HG02852 (cell line): Measurements from ENCODE around the gene HLA-DQB1.
"Not testable (repeated sequence)": the region's sequence is repeated elsewhere in the genome, so short reads cannot be mapped to it uniquely, and the experiment has no call there.

Experiments
- ATAC-seq: cut with Tn5 transposase; IDR thresholded peaks from one replicate; pipeline ENCODE4 v1.9.1; 2021; ENCODE audit warnings: mild to moderate bottlenecking, moderate library complexity; ENCODE audit not compliant: unreplicated experiment

The HLA-DQB1 gene

GRCh38 chr6:32666420-32667300 is at the start of gene HLA-DQB1:
Gene HLA-DQB1, minus strand, starts transcription at chr6:32666657. Its CDS starts 50 bp downstream, at chr6:32666607.
- ATAC-seq = peak; percentile 65

GRCh38 chr6:32713241-32713640 is 46.8 kb upstream of the HLA-DQB1 start:
- ATAC-seq = no peak

- ATAC-seq = no peak
These were observed 43.2 kb upstream of the HLA-DQB1 start for GRCh38 chr6:32709625-32710024.

- not testable (repeated sequence) for ATAC-seq
These were observed 38.7 kb upstream of the HLA-DQB1 start for GRCh38 chr6:32705164-32705563.

GRCh38 chr6:32703347-32703746 is 36.9 kb upstream of the HLA-DQB1 start:
- ATAC-seq = no peak

- no peak for ATAC-seq
These were observed 34.1 kb upstream of the HLA-DQB1 start for GRCh38 chr6:32700391-32701040.

- ATAC-seq = no peak
These were observed 30.6 kb upstream of the HLA-DQB1 start for GRCh38 chr6:32697031-32697430.

- ATAC-seq = no peak
These were observed 25.6 kb upstream of the HLA-DQB1 start for GRCh38 chr6:32692019-32692418.

GRCh38 chr6:32689531-32690501 is 23.4 kb upstream of the HLA-DQB1 start:
- no peak for ATAC-seq

GRCh38 chr6:32685603-32686002 is 19.1 kb upstream of the HLA-DQB1 start:
- ATAC-seq = no peak

GRCh38 chr6:32684246-32684645 is 17.8 kb upstream of the HLA-DQB1 start:
- no peak for ATAC-seq

- ATAC-seq = no peak
These were observed 13.6 kb upstream of the HLA-DQB1 start for GRCh38 chr6:32680055-32680454.

- no peak for ATAC-seq
These were observed 13.0 kb upstream of the HLA-DQB1 start for GRCh38 chr6:32679492-32679891.

GRCh38 chr6:32674123-32674522 is 7.7 kb upstream of the HLA-DQB1 start:
- not testable (repeated sequence) for ATAC-seq

GRCh38 chr6:32671908-32672307 is 5.5 kb upstream of the HLA-DQB1 start:
- ATAC-seq = not testable (repeated sequence)

GRCh38 chr6:32669893-32670292 is 3.4 kb upstream of the HLA-DQB1 start:
- ATAC-seq = no peak

GRCh38 chr6:32669240-32669639 is 2.8 kb upstream of the HLA-DQB1 start:
- ATAC-seq = no peak

- peak; percentile 79 for ATAC-seq
These were observed 1.8 kb upstream of the HLA-DQB1 start for GRCh38 chr6:32668226-32668747.

- ATAC-seq = no peak
These were observed 796 bp downstream of the HLA-DQB1 start for GRCh38 chr6:32665661-32666060.

- no peak for ATAC-seq
These were observed 1.6 kb downstream of the HLA-DQB1 start for GRCh38 chr6:32664827-32665362.
